Endothelial cell of umbilical vein (primary cell): Measurements from ENCODE around the gene ALOXE3. TPM values are rescaled to one million over a fixed set of nuclear protein-coding genes. Genes with fewer than 3 reads are reported as not detected.

ENCODE experiments used
- BruUV-seq: library from RNA; stranded (reverse); fragments of 400-500 nt; replicated peaks from 2 replicates; lab custom pipeline; 2021; lab: Mats Ljungman, UMichigan
- CTCF ChIA-PET: fragments of 300-600, 350-600 bp; sonication (Branson Sonifier 250); formaldehyde crosslinking; loops from one replicate; lab custom pipeline; 2021; ENCODE audit warnings: antibody characterized with exemption, inconsistent platforms; lab: Charles Lee
- POLR2A ChIA-PET: fragments of 300-600, 350-600 bp; sonication (Branson Sonifier 250); formaldehyde crosslinking; loops from one replicate; lab custom pipeline; 2021; ENCODE audit warnings: antibody characterized with exemption, inconsistent platforms; lab: Charles Lee
- DNase-seq: peaks from one replicate; pipeline ENCODE4 v3.0.0-alpha.2; 2011; ENCODE audit warnings: low read depth, low spot score
- FAIRE-seq: peaks from 2 replicates; lab custom pipeline; 2011; peaks lifted over from hg19 to GRCh38; lab: Jason Lieb, UNC
- H2AFZ ChIP-seq: 2 replicates; pipeline ENCODE4 v1.6.0; 2012; ENCODE audit warnings: low read depth, low read length, control low read depth, inconsistent platforms
- H3K27ac ChIP-seq: 2 replicates; pipeline ENCODE4 v1.5.1; 2011; ENCODE audit warnings: low read depth, mild to moderate bottlenecking, control low read depth, low read length, moderate library complexity; ENCODE audit not compliant: insufficient read depth
- H3K27me3 ChIP-seq, 2 experiments: 2 replicates each; pipeline versions ENCODE4 v1.6.0 to v1.6.1; 2011; ENCODE audit warnings: low read length in 2 of 2, mixed read lengths in 1 of 2; ENCODE audit not compliant: control insufficient read depth in 2 of 2, insufficient read depth in 2 of 2
- H3K36me3 ChIP-seq, 2 experiments: 2 replicates in 1 of 2; 3 replicates in 1 of 2; pipeline ENCODE4 v1.5.1; 2011; ENCODE audit warnings: low read length in 2 of 2, mild to moderate bottlenecking in 1 of 2, moderate library complexity in 1 of 2; ENCODE audit not compliant: control insufficient read depth in 2 of 2, insufficient read depth in 2 of 2; ENCODE audit errors: extremely low read depth in 1 of 2
- H3K4me1 ChIP-seq: 3 replicates; pipeline ENCODE4 v1.5.1; 2011; ENCODE audit warnings: mild to moderate bottlenecking, low read length; ENCODE audit not compliant: control insufficient read depth, insufficient read depth; ENCODE audit errors: extremely low read depth
- H3K4me2 ChIP-seq: 2 replicates; pipeline ENCODE4 v1.6.1; 2011; ENCODE audit warnings: low read length, control low read depth, mixed read lengths; ENCODE audit not compliant: insufficient read depth
- H3K4me3 ChIP-seq, 3 experiments: fragments of 200-600 bp in 1 of 3; sonication (generic), shearing (Covaris generic) in 1 of 3; replicated peaks in 1 of 3; 2 replicates each; pipeline ENCODE4 v1.5.1; 2011 to 2016; ENCODE audit warnings: control low read depth in 3 of 3, low read length in 3 of 3, mild to moderate bottlenecking in 2 of 3, inconsistent platforms in 1 of 3, low read depth in 1 of 3, moderate library complexity in 1 of 3; ENCODE audit not compliant: insufficient read depth in 1 of 3
- H3K79me2 ChIP-seq: 2 replicates; pipeline ENCODE4 v1.6.0; 2012; ENCODE audit warnings: low read length, inconsistent platforms; ENCODE audit not compliant: control insufficient read depth, insufficient read depth
- H3K9ac ChIP-seq: replicated peaks from 2 replicates; pipeline ENCODE3; 2011; ENCODE audit warnings: low read length, control low read depth; ENCODE audit not compliant: insufficient read depth; ENCODE audit errors: extremely low read depth
- H3K9me1 ChIP-seq: replicated peaks from 3 replicates; pipeline ENCODE4 v1.6.0; 2011; ENCODE audit warnings: mild to moderate bottlenecking, low read length; ENCODE audit not compliant: control insufficient read depth, insufficient read depth; ENCODE audit errors: extremely low read depth
- H3K9me3 ChIP-seq: replicated peaks from 2 replicates; pipeline ENCODE4 v1.5.1; 2012; ENCODE audit warnings: low read length, inconsistent platforms; ENCODE audit not compliant: control insufficient read depth, insufficient read depth
- H4K20me1 ChIP-seq: replicated peaks from 2 replicates; pipeline ENCODE3; 2011; ENCODE audit warnings: mild to moderate bottlenecking, low read length; ENCODE audit not compliant: control insufficient read depth, insufficient read depth; ENCODE audit errors: extremely low read depth
- CTCF ChIP-seq, 2 donors: IDR thresholded peaks; 1 replicate in 1 of 2; 2 replicates in 1 of 2; pipeline ENCODE4 v1.5.1; 2011; ENCODE audit warnings: low read length in 2 of 2, mild to moderate bottlenecking in 2 of 2, moderate library complexity in 2 of 2, control low read depth in 1 of 2, inconsistent platforms in 1 of 2, low read depth in 1 of 2; ENCODE audit not compliant: insufficient read depth in 1 of 2; ENCODE audit errors: extremely low read depth in 1 of 2
- EZH2 ChIP-seq: IDR thresholded peaks from 2 replicates; pipeline ENCODE4 v1.6.1; 2012; ENCODE audit warnings: borderline replicate concordance, low read depth, mild to moderate bottlenecking, moderate library complexity, low read length, inconsistent platforms; ENCODE audit not compliant: severe bottlenecking
- FOS ChIP-seq: IDR thresholded peaks from 2 replicates; pipeline ENCODE4 v1.6.1; 2011; ENCODE audit warnings: mild to moderate bottlenecking, low read length, moderate library complexity, borderline replicate concordance; ENCODE audit not compliant: insufficient read depth
- GATA2 ChIP-seq: IDR thresholded peaks from 2 replicates; pipeline ENCODE4 v1.7.0; 2011; ENCODE audit warnings: low read depth, mild to moderate bottlenecking, moderate library complexity, mixed read lengths, low read length; ENCODE audit not compliant: insufficient read length, insufficient read depth
- JUN ChIP-seq: IDR thresholded peaks from 2 replicates; pipeline ENCODE4 v1.6.1; 2011; ENCODE audit warnings: borderline replicate concordance, low read depth; ENCODE audit not compliant: insufficient read length, insufficient read depth
- MAX ChIP-seq: IDR thresholded peaks from 2 replicates; pipeline ENCODE4 v1.6.1; 2011; ENCODE audit not compliant: insufficient read depth, insufficient read length
- MYC ChIP-seq: IDR thresholded peaks from one replicate; pipeline ENCODE4 v1.6.1; 2011; ENCODE audit warnings: mild to moderate bottlenecking, low read depth, low read length
- POLR2A ChIP-seq: IDR thresholded peaks from 2 replicates; pipeline ENCODE4 v1.6.1; 2012; ENCODE audit warnings: low read depth, mild to moderate bottlenecking, control low read depth, low read length
- POLR2AphosphoS5 ChIP-seq: IDR thresholded peaks from 2 replicates; pipeline ENCODE4 v1.6.1; 2012; ENCODE audit warnings: low read depth, mild to moderate bottlenecking, control low read depth, low read length, moderate library complexity; ENCODE audit not compliant: insufficient read depth
- dilution Hi-C: fragments of 300-500 bp; cut with MboI; formaldehyde crosslinking; loops from one replicate; pipeline ENCODE4 v1.15.0; 2019; ENCODE audit warnings: low sequenced_read_pairs; ENCODE audit not compliant: extremely low pct_ligation_motif_present
- intact Hi-C: fragments of 100-400 bp; cut with micrococcal nuclease; formaldehyde crosslinking; loops from one replicate; pipeline ENCODE4 v1.10.0; 2022
- polyA plus RNA-seq, 4 experiments: library from polyadenylated mRNA; depleted of rRNA in 3 of 4; stranded (reverse) in 3 of 4; unstranded in 1 of 4; fragments of >200 nt; gene quantifications; 2 replicates each; pipeline versions ENCODE4 v1.2.1 to v1.2.3, GENCODE V29; 2011 to 2012; ENCODE audit warnings: missing spikeins in 1 of 4
- total RNA-seq: library from RNA; stranded (reverse); gene quantifications from 2 replicates; pipeline ENCODE4 v1.2.3, GENCODE V29; 2021

ALOXE3 gene
- total and polyA plus RNA-seq, 2 donors (not counting 3 experiments of a cell fraction or from before 2014, with no cell fraction given): 0.01 TPM; not detected in 1

GRCh38 chr17:8142887-8143580 is 24.7 kb upstream of the ALOXE3 start:
- no TSS peak for BruUV-seq
- H3K4me1 ChIP-seq: peaks cover 9% of the 10 kb centered on the region
- H3K4me2 ChIP-seq: no peak overlapping the region
- H3K9me3 ChIP-seq: no peaks in the 10 kb centered on the region
- CTCF ChIA-PET: interaction anchor here (0.6 kb wide), 1 partner anchor 564 kb away, joined by 3 read pairs; the partner anchor contains the start of gene CD68
- FAIRE-seq: no peak
- no peak overlapping the region for H3K9ac ChIP-seq
- no peaks in the 10 kb centered on the region for H3K9me1 ChIP-seq
- H3K79me2 ChIP-seq: no peaks in the 10 kb centered on the region
- intact Hi-C loops: no loop called here
- dilution Hi-C loops: no loop called here
- peaks cover 0 to 60% of the 10 kb centered on the region in 2 experiments for H3K36me3 ChIP-seq
- H3K27me3 ChIP-seq: no peaks in the 10 kb centered on the region
- TF ChIP-seq CTCF (IDR thresholded peaks at IDR 0.05; ENCODE audit: extremely low read depth in 1 of 2, insufficient read depth in 1 of 2, low read depth in 1 of 2, low read length in 2 of 2) (no peak), MAX (no peak), GATA2 (no peak), POLR2AphosphoS5 (no peak), MYC (no peak), FOS (no peak), EZH2 (no peak), JUN (no peak), POLR2A (no peak)
- no peak overlapping the region for H2AFZ ChIP-seq
- POLR2A ChIA-PET: interaction anchor here (1.2 kb wide), 1 partner anchor 9 kb away, joined by 4 read pairs; the partner anchor contains the start of gene PER1
- no peaks in the 10 kb centered on the region for H4K20me1 ChIP-seq
- no peak overlapping the region for H3K4me3 ChIP-seq
- no peak for DNase-seq
- H3K27ac ChIP-seq: no peak overlapping the region
